Breast epithelium (tissue), 4 donors: ENCODE measurements around the gene WFDC9. TPM values are rescaled to one million over a fixed set of nuclear protein-coding genes. Genes with fewer than 3 reads are reported as not detected.
A peak's percentile ranks its signal among the peaks of the same experiment; 100 is the strongest.

Experiments
- DNase-seq, 2 donors: peaks; one replicate each; pipeline ENCODE4 v3.0.0-alpha.2; 2019; ENCODE audit warnings: low spot score in 2 of 2
- H3K27ac ChIP-seq, 2 donors: fragments of 200-600 bp; sonication (generic) in 1 of 2; one replicate each; pipeline ENCODE4 v1.5.1; 2016 to 2019; ENCODE audit warnings: mild to moderate bottlenecking in 1 of 2
- H3K27me3 ChIP-seq, 2 donors: fragments of 200-600 bp; sonication (generic) in 1 of 2; one replicate each; pipeline versions ENCODE4 v1.5.1 to v1.6.0; 2017 to 2019; ENCODE audit warnings: control low read depth in 1 of 2, mild to moderate bottlenecking in 1 of 2
- H3K36me3 ChIP-seq: fragments of 200-600 bp; one replicate; pipeline ENCODE4 v1.5.1; 2019
- H3K4me1 ChIP-seq, 2 donors: fragments of 200-600 bp; sonication (generic); one replicate each; pipeline ENCODE4 v1.5.1; 2016 to 2019; ENCODE audit warnings: control low read depth in 1 of 2
- H3K4me3 ChIP-seq, 3 donors: fragments of 200-600 bp; sonication (generic); 1 replicate in 2 of 3; 2 replicates in 1 of 3; pipeline ENCODE4 v1.5.1; 2016 to 2019; ENCODE audit warnings: mild to moderate bottlenecking in 3 of 3, moderate library complexity in 2 of 3
- H3K9me3 ChIP-seq, 2 donors: fragments of 200-600 bp; sonication (generic) in 1 of 2; one replicate each; pipeline ENCODE4 v1.5.1; 2016 to 2019; ENCODE audit warnings: control low read depth in 1 of 2
- CTCF ChIP-seq, 3 donors: fragments of 450-650 bp; IDR thresholded peaks; one replicate each; pipeline ENCODE4 v1.5.1; 2016 to 2017; ENCODE audit warnings: antibody characterized with exemption in 3 of 3, mild to moderate bottlenecking in 3 of 3, moderate library complexity in 3 of 3
- POLR2A ChIP-seq: fragments of 450-650 bp; IDR thresholded peaks from one replicate; pipeline ENCODE4 v1.6.1; 2016; ENCODE audit warnings: antibody characterized with exemption, mild to moderate bottlenecking, moderate library complexity
- POLR2AphosphoS5 ChIP-seq, 3 donors: sonication (generic); formaldehyde crosslinking; IDR thresholded peaks; one replicate each; pipeline ENCODE4 v1.6.1; 2017; ENCODE audit warnings: antibody characterized with exemption in 3 of 3
- intact Hi-C: fragments of 100-400 bp; cut with DNase I; formaldehyde crosslinking; loops from one replicate; pipeline ENCODE4 v1.15.1; 2023; ENCODE audit warnings: low total_unique reads
- total RNA-seq, 3 donors: library from RNA; depleted of rRNA; stranded (reverse); fragments of >200 nt; gene quantifications; one replicate each; pipeline ENCODE4 v1.1.0, GENCODE V29; 2016

WFDC9 gene
- total RNA-seq, 3 donors from 2014 or later, result not detected

- no peaks in the 10 kb centered on the region for H3K4me1 ChIP-seq
- intact Hi-C loops, result no loop called here
- TF ChIP-seq POLR2A, result no peak
- no peak for TF ChIP-seq POLR2AphosphoS5 (IDR thresholded peaks at IDR 0.05)
- no peak for TF ChIP-seq CTCF (IDR thresholded peaks at IDR 0.05)
- H3K4me3 ChIP-seq, result no peak overlapping the region
- H3K27me3 ChIP-seq, result no peaks in the 10 kb centered on the region
- no peaks in the 10 kb centered on the region for H3K9me3 ChIP-seq
- no peak overlapping the region for H3K27ac ChIP-seq
- H3K36me3 ChIP-seq, result no peaks in the 10 kb centered on the region
- DNase-seq, result no peak
Measured at GRCh38 chr20:45636513-45636912, 5.4 kb upstream of the WFDC9 start.

GRCh38 chr20:45630371-45630770 is 713 bp downstream of the WFDC9 start:
- intact Hi-C loops, result no loop called here

GRCh38 chr20:45629496-45630100 is 1.5 kb downstream of the WFDC9 start, which contains the start of gene WFDC10A:
TSS of gene WFDC10A (plus strand) at chr20:45629739. CDS start at chr20:45629814, 75 bp downstream.
- intact Hi-C loops, result loop anchor here (5.0 kb wide), 1 partner anchor 653 kb away; no protein-coding TSS in a partner anchor
- no peaks in the 10 kb centered on the region for H3K36me3 ChIP-seq
- H3K27me3 ChIP-seq, result no peaks in the 10 kb centered on the region
- H3K27ac ChIP-seq, result no peak within 1 kb of the TSS
- DNase-seq, result no peak
- no peaks in the 10 kb centered on the region for H3K4me1 ChIP-seq
- no peak within 1 kb of the TSS for H3K4me3 ChIP-seq
- no peaks in the 10 kb centered on the region for H3K9me3 ChIP-seq
- TF ChIP-seq POLR2AphosphoS5 (IDR thresholded peaks at IDR 0.05), result no peak
- TF ChIP-seq POLR2A, result no peak
- TF ChIP-seq CTCF (IDR thresholded peaks at IDR 0.05), result peak in 2 of 3 donors; percentile 52 to 56

More at GRCh38 chr20:45630371-45630770, 713 bp downstream of the WFDC9 start:
- no peak overlapping the region for H3K4me3 ChIP-seq
- TF ChIP-seq CTCF (IDR thresholded peaks at IDR 0.05), result no peak
- TF ChIP-seq POLR2A, result no peak
- TF ChIP-seq POLR2AphosphoS5 (IDR thresholded peaks at IDR 0.05), result no peak
- DNase-seq, result no peak
- no peak overlapping the region for H3K27ac ChIP-seq
- H3K9me3 ChIP-seq, result no peaks in the 10 kb centered on the region
- no peaks in the 10 kb centered on the region for H3K36me3 ChIP-seq
- H3K4me1 ChIP-seq, result no peaks in the 10 kb centered on the region
- no peaks in the 10 kb centered on the region for H3K27me3 ChIP-seq

GRCh38 chr20:45626540-45626939 is 4.5 kb downstream of the WFDC9 start:
- no peak for DNase-seq
- no peaks in the 10 kb centered on the region for H3K36me3 ChIP-seq
- no peak overlapping the region for H3K4me3 ChIP-seq
- no peaks in the 10 kb centered on the region for H3K9me3 ChIP-seq
- intact Hi-C loops, result loop anchor here (5.0 kb wide), 1 partner anchor 656 kb away; no protein-coding TSS in a partner anchor
- no peaks in the 10 kb centered on the region for H3K27me3 ChIP-seq
- no peaks in the 10 kb centered on the region for H3K4me1 ChIP-seq
- no peak overlapping the region for H3K27ac ChIP-seq
- TF ChIP-seq POLR2AphosphoS5 (IDR thresholded peaks at IDR 0.05), result no peak
- TF ChIP-seq POLR2A, result no peak
- no peak for TF ChIP-seq CTCF (IDR thresholded peaks at IDR 0.05)

- Histone ChIP-seq H3K4me3 (no peak overlapping the region), H3K27me3 (no peaks in the 10 kb centered on the region), H3K27ac (no peak overlapping the region), H3K36me3 (no peaks in the 10 kb centered on the region), H3K4me1 (no peaks in the 10 kb centered on the region), H3K9me3 (no peaks in the 10 kb centered on the region)
- intact Hi-C loops, result no loop called here
- no peak for DNase-seq
- TF ChIP-seq POLR2AphosphoS5 (IDR thresholded peaks at IDR 0.05) (no peak), CTCF (IDR thresholded peaks at IDR 0.05) (no peak), POLR2A (no peak)
Measured at GRCh38 chr20:45621593-45621992, 9.5 kb downstream of the WFDC9 start.
